ENCODE measurements around the gene ADGRV1. TPM values are rescaled to one million over a fixed set of nuclear protein-coding genes. Genes with fewer than 3 reads are reported as not detected.

Gene ADGRV1
- total RNA-seq, 1 donor from 2014 or later, result 10.0 TPM

GRCh38 chr5:90557871-90558270, 726 bp upstream of the ADGRV1 start:
- H3K4me3 ChIP-seq (ENCODE audit: insufficient read depth, low read depth, low read length), result peak overlapping the region; percentile 64
- no peak for FAIRE-seq

GRCh38 chr5:90560771-90561170, 2.2 kb downstream of the ADGRV1 start:
- no peaks in the 10 kb centered on the region for H3K9me3 ChIP-seq (ENCODE audit: insufficient read depth, low read depth, low read length)
- Mint-ChIP-seq H3K9me3 (ENCODE audit: unreplicated experiment) (no peaks in the 10 kb centered on the region), H3K4me3 (ENCODE audit: unreplicated experiment) (no peak overlapping the region), H3K4me1 (ENCODE audit: low read depth, unreplicated experiment) (no peaks in the 10 kb centered on the region), H3K27ac (ENCODE audit: unreplicated experiment) (no peak overlapping the region), H3K27me3 (ENCODE audit: low read depth, unreplicated experiment) (peaks cover 12% of the 10 kb centered on the region), H3K36me3 (ENCODE audit: low read depth, unreplicated experiment) (no peaks in the 10 kb centered on the region)
- no peaks in the 10 kb centered on the region for H3K36me3 ChIP-seq (ENCODE audit: insufficient read depth, low read length)
- H4K20me1 ChIP-seq (ENCODE audit: insufficient read depth, low read length), result no peaks in the 10 kb centered on the region
- no peak overlapping the region for H3K9ac ChIP-seq (ENCODE audit: low read length)
- H3K27me3 ChIP-seq (ENCODE audit: insufficient read depth, low read length), result peaks cover 22% of the 10 kb centered on the region
- FAIRE-seq, result no peak
- no peak overlapping the region for H3K4me2 ChIP-seq (ENCODE audit: low read length)
- no peak overlapping the region for H2AFZ ChIP-seq (ENCODE audit: low read depth, low read length)
- no peaks in the 10 kb centered on the region for H3K79me2 ChIP-seq (ENCODE audit: insufficient read depth, low read length)
- TF ChIP-seq CTCF (IDR thresholded peaks at IDR 0.05; ENCODE audit: insufficient read depth, low read depth, low read length), result no peak
- H3K4me3 ChIP-seq (ENCODE audit: insufficient read depth, low read depth, low read length), result no peak overlapping the region
- no peak overlapping the region for H3K27ac ChIP-seq (ENCODE audit: low read depth, low read length)
- no peak for DNase-seq (ENCODE audit: low read depth)
- no peaks in the 10 kb centered on the region for H3K4me1 ChIP-seq (ENCODE audit: insufficient read depth, low read length)

More at GRCh38 chr5:90557871-90558270, 726 bp upstream of the ADGRV1 start:
- peak overlapping the region; percentile 87 for H3K4me3 Mint-ChIP-seq (ENCODE audit: unreplicated experiment)
- no peaks in the 10 kb centered on the region for H3K9me3 ChIP-seq (ENCODE audit: insufficient read depth, low read depth, low read length)
- no peak for DNase-seq (ENCODE audit: low read depth)
- peak overlapping the region; percentile 88 for H3K4me2 ChIP-seq (ENCODE audit: low read length)
- H3K27me3 ChIP-seq (ENCODE audit: insufficient read depth, low read length), result peaks cover 25% of the 10 kb centered on the region
- H3K27ac Mint-ChIP-seq (ENCODE audit: unreplicated experiment), result no peak overlapping the region
- no peaks in the 10 kb centered on the region for H4K20me1 ChIP-seq (ENCODE audit: insufficient read depth, low read length)
- H2AFZ ChIP-seq (ENCODE audit: low read depth, low read length), result peak overlapping the region; percentile 76
- no peaks in the 10 kb centered on the region for H3K9me3 Mint-ChIP-seq (ENCODE audit: unreplicated experiment)
- no peaks in the 10 kb centered on the region for H3K4me1 Mint-ChIP-seq (ENCODE audit: low read depth, unreplicated experiment)
- H3K9ac ChIP-seq (ENCODE audit: low read length), result no peak overlapping the region
- H3K36me3 Mint-ChIP-seq (ENCODE audit: low read depth, unreplicated experiment), result no peaks in the 10 kb centered on the region
- no peaks in the 10 kb centered on the region for H3K4me1 ChIP-seq (ENCODE audit: insufficient read depth, low read length)
- H3K27ac ChIP-seq (ENCODE audit: low read depth, low read length), result no peak overlapping the region
- no peaks in the 10 kb centered on the region for H3K36me3 ChIP-seq (ENCODE audit: insufficient read depth, low read length)
- no peaks in the 10 kb centered on the region for H3K79me2 ChIP-seq (ENCODE audit: insufficient read depth, low read length)
- peaks cover 12% of the 10 kb centered on the region for H3K27me3 Mint-ChIP-seq (ENCODE audit: low read depth, unreplicated experiment)
- no peak for TF ChIP-seq EZH2 (IDR thresholded peaks at IDR 0.05; ENCODE audit: insufficient read depth, low read length)
- no peak for TF ChIP-seq CTCF (IDR thresholded peaks at IDR 0.05; ENCODE audit: insufficient read depth, low read depth, low read length)

GRCh38 chr5:90561766-90562165, 3.2 kb downstream of the ADGRV1 start:
- FAIRE-seq, result no peak
- Histone ChIP-seq H4K20me1 (ENCODE audit: insufficient read depth, low read length) (no peaks in the 10 kb centered on the region), H3K4me2 (ENCODE audit: low read length) (no peak overlapping the region), H3K36me3 (ENCODE audit: insufficient read depth, low read length) (no peaks in the 10 kb centered on the region), H3K27me3 (ENCODE audit: insufficient read depth, low read length) (peaks cover 18% of the 10 kb centered on the region), H3K9me3 (ENCODE audit: insufficient read depth, low read depth, low read length) (no peaks in the 10 kb centered on the region), H3K4me3 (ENCODE audit: insufficient read depth, low read depth, low read length) (no peak overlapping the region), H3K27ac (ENCODE audit: low read depth, low read length) (no peak overlapping the region), H3K79me2 (ENCODE audit: insufficient read depth, low read length) (no peaks in the 10 kb centered on the region), H3K4me1 (ENCODE audit: insufficient read depth, low read length) (no peaks in the 10 kb centered on the region), H2AFZ (ENCODE audit: low read depth, low read length) (no peak overlapping the region), H3K9ac (ENCODE audit: low read length) (no peak overlapping the region)
- DNase-seq (ENCODE audit: low read depth), result no peak
- no peaks in the 10 kb centered on the region for H3K9me3 Mint-ChIP-seq (ENCODE audit: unreplicated experiment)
- H3K4me1 Mint-ChIP-seq (ENCODE audit: low read depth, unreplicated experiment), result no peaks in the 10 kb centered on the region
- TF ChIP-seq EZH2 (IDR thresholded peaks at IDR 0.05; ENCODE audit: insufficient read depth, low read length) (no peak), CTCF (IDR thresholded peaks at IDR 0.05; ENCODE audit: insufficient read depth, low read depth, low read length) (no peak)
- H3K4me3 Mint-ChIP-seq (ENCODE audit: unreplicated experiment), result no peak overlapping the region
- H3K36me3 Mint-ChIP-seq (ENCODE audit: low read depth, unreplicated experiment), result no peaks in the 10 kb centered on the region
- peaks cover 9% of the 10 kb centered on the region for H3K27me3 Mint-ChIP-seq (ENCODE audit: low read depth, unreplicated experiment)
- H3K27ac Mint-ChIP-seq (ENCODE audit: unreplicated experiment), result no peak overlapping the region
